K562 (cell line): ENCODE measurements around the gene OSBPL3. TPM values are rescaled to one million over a fixed set of nuclear protein-coding genes. Genes with fewer than 3 reads are reported as not detected.

ENCODE experiments used
- ATF1 ChIP-seq, 2 experiments: fragments of 450-650 bp in 1 of 2; IDR thresholded peaks; 2 replicates each; pipeline ENCODE4 v1.6.1; 2016; ENCODE audit warnings: missing compliant biosample characterization in 1 of 2, missing genetic modification characterization in 1 of 2
- BRD9 ChIP-seq: fragments of 450-650 bp; IDR thresholded peaks from 2 replicates; pipeline ENCODE4 v1.6.1; 2018; ENCODE audit warnings: low read depth; ENCODE audit not compliant: partially characterized antibody
- CREM ChIP-seq: IDR thresholded peaks from 2 replicates; pipeline ENCODE4 v1.6.1; 2014; ENCODE audit warnings: antibody characterized with exemption, low read depth
- EP300 ChIP-seq: IDR thresholded peaks from 2 replicates; pipeline ENCODE4 v1.6.1; 2012; ENCODE audit warnings: low read length, improper control_type of control experiment
- HIVEP1 ChIP-seq: fragments of 250-450 bp; sonication (Bioruptor Pico); IDR thresholded peaks from 2 replicates; pipeline ENCODE4 v1.4.0; 2020; ENCODE audit warnings: mild to moderate bottlenecking
- MXI1 ChIP-seq: IDR thresholded peaks from 2 replicates; pipeline ENCODE4 v1.6.1; 2011; ENCODE audit warnings: low read depth, mild to moderate bottlenecking, improper control_type of control experiment, low read length
- PCBP1 ChIP-seq: fragments of 200-400 bp; formaldehyde crosslinking; IDR thresholded peaks from 2 replicates; pipeline ENCODE4 v1.6.1; 2018; ENCODE audit warnings: mild to moderate bottlenecking, low read depth, low read length; ENCODE audit not compliant: poor library complexity, severe bottlenecking
- SREBF2 ChIP-seq: sonication (generic); formaldehyde crosslinking; IDR thresholded peaks from 2 replicates; pipeline ENCODE4 v1.4.0; 2020; ENCODE audit warnings: mild to moderate bottlenecking, missing genetic modification reagents
- TEAD1 ChIP-seq, 2 experiments: fragments of 450-650 bp in 1 of 2; sonication (generic) in 1 of 2; formaldehyde crosslinking; IDR thresholded peaks; 2 replicates each; pipeline versions ENCODE4 v1.4.0 to v1.8.0; 2020 to 2022; ENCODE audit warnings: mild to moderate bottlenecking in 2 of 2, missing genetic modification reagents in 1 of 2
- ZNF263 ChIP-seq: sonication (generic); formaldehyde crosslinking; IDR thresholded peaks from 2 replicates; pipeline ENCODE4 v1.8.0; 2022; ENCODE audit warnings: mild to moderate bottlenecking, missing genetic modification reagents, borderline replicate concordance
- ZSCAN32 ChIP-seq: fragments of 450-650 bp; formaldehyde crosslinking; IDR thresholded peaks from 2 replicates; pipeline ENCODE4 v1.4.0; 2020; ENCODE audit warnings: mild to moderate bottlenecking, moderate library complexity
- polyA plus RNA-seq, 8 experiments: library from polyadenylated mRNA; depleted of rRNA in 4 of 8; stranded (reverse) in 5 of 8; unstranded in 3 of 8; fragments of >200 nt; fragmentation: Nextera tagmentation in 2 of 8; fragmentation: Illumina TruSeq in 1 of 8; extraction: Ambion mirVana in 2 of 8; extraction: Trizol in 1 of 8; gene quantifications; 2 replicates each; pipeline versions ENCODE4 v1.2.1 to v1.2.3, GENCODE V29; 2011 to 2014; ENCODE audit warnings: inconsistent platforms in 1 of 8, missing spikeins in 1 of 8
- total RNA-seq, 7 experiments: library from RNA; depleted of rRNA in 6 of 7; stranded (reverse); fragments of >200 nt in 6 of 7; fragmentation: Illumina TruSeq in 2 of 7; extraction: Trizol in 2 of 7; gene quantifications; 2 replicates each; pipeline versions ENCODE4 v1.2.1 to v1.2.3, GENCODE V29; 2011 to 2021; ENCODE audit warnings: low replicate concordance in 1 of 7
- TF ChIP-seq, protein P1 (sequence below): fragments of 450-650 bp; IDR thresholded peaks from 2 replicates; pipeline ENCODE4 v1.6.1; 2017; ENCODE audit warnings: antibody characterized with exemption, mild to moderate bottlenecking

Gene OSBPL3
- total and polyA plus RNA-seq, 9 of the 15 experiments (the other 6 are each of a cell fraction or from before 2014, with no cell fraction given): 4.8 to 37.2 (median 26.5) TPM

DNA sequence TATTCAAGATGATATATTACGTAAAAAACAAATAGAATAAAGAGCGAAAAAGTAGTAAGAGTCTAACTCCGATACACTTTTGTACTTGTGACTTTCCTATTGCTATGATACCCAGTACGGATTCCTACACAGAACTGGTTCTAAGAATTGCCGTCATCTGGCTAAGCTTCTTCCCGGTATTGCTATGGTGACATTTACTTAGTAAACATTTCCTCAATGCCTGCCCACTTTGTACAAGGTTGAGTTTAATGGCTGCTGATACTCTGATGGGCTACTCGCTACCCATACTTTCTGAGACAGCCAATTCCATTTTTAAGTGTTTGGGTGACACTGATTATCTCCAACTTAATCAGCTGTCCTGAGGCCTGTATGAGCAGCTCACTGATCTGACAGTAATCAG is 55.6 kb downstream of the OSBPL3 start (continued):
- no peak for TF ChIP-seq ZSCAN32
- TF ChIP-seq TEAD1 (CRISPR knock-in tag; IDR thresholded peaks at IDR 0.05): 0 out of 4 replicates have a peak, but pooled peaks of 1 of the 2 experiments have one; percentile 33
- TF ChIP-seq SREBF2 (CRISPR knock-in tag): no peak
- TF ChIP-seq HIVEP1 (CRISPR knock-in tag): no peak
- 0 out of 2 replicates have a peak, but pooled peaks have one; percentile 61 for TF ChIP-seq MXI1
- TF ChIP-seq EP300: peak; percentile 53; the same call in 1 of the 2 replicates
- TF ChIP-seq BRD9: peak; percentile 23
- peak; percentile 19; the same call in 1 of the 2 replicates for TF ChIP-seq CREM
- TF ChIP-seq PCBP1: no peak
- TF ChIP-seq ZNF263 (CRISPR knock-in tag): no peak
- no peak for TF ChIP-seq ATF1 (CRISPR knock-in tag; IDR thresholded peaks at IDR 0.05)
- TF ChIP-seq ATF1 (tag; IDR thresholded peaks at IDR 0.05): peak; percentile 51
- TF ChIP-seq, protein P1, sequence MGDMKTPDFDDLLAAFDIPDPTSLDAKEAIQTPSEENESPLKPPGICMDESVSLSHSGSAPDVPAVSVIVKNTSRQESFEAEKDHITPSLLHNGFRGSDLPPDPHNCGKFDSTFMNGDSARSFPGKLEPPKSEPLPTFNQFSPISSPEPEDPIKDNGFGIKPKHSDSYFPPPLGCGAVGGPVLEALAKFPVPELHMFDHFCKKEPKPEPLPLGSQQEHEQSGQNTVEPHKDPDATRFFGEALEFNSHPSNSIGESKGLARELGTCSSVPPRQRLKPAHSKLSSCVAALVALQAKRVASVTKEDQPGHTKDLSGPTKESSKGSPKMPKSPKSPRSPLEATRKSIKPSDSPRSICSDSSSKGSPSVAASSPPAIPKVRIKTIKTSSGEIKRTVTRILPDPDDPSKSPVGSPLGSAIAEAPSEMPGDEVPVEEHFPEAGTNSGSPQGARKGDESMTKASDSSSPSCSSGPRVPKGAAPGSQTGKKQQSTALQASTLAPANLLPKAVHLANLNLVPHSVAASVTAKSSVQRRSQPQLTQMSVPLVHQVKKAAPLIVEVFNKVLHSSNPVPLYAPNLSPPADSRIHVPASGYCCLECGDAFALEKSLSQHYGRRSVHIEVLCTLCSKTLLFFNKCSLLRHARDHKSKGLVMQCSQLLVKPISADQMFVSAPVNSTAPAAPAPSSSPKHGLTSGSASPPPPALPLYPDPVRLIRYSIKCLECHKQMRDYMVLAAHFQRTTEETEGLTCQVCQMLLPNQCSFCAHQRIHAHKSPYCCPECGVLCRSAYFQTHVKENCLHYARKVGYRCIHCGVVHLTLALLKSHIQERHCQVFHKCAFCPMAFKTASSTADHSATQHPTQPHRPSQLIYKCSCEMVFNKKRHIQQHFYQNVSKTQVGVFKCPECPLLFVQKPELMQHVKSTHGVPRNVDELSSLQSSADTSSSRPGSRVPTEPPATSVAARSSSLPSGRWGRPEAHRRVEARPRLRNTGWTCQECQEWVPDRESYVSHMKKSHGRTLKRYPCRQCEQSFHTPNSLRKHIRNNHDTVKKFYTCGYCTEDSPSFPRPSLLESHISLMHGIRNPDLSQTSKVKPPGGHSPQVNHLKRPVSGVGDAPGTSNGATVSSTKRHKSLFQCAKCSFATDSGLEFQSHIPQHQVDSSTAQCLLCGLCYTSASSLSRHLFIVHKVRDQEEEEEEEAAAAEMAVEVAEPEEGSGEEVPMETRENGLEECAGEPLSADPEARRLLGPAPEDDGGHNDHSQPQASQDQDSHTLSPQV: peak; percentile 23; the same call in 1 of the 2 replicates
